ENCODE results near the gene IFRD2.

DNA sequence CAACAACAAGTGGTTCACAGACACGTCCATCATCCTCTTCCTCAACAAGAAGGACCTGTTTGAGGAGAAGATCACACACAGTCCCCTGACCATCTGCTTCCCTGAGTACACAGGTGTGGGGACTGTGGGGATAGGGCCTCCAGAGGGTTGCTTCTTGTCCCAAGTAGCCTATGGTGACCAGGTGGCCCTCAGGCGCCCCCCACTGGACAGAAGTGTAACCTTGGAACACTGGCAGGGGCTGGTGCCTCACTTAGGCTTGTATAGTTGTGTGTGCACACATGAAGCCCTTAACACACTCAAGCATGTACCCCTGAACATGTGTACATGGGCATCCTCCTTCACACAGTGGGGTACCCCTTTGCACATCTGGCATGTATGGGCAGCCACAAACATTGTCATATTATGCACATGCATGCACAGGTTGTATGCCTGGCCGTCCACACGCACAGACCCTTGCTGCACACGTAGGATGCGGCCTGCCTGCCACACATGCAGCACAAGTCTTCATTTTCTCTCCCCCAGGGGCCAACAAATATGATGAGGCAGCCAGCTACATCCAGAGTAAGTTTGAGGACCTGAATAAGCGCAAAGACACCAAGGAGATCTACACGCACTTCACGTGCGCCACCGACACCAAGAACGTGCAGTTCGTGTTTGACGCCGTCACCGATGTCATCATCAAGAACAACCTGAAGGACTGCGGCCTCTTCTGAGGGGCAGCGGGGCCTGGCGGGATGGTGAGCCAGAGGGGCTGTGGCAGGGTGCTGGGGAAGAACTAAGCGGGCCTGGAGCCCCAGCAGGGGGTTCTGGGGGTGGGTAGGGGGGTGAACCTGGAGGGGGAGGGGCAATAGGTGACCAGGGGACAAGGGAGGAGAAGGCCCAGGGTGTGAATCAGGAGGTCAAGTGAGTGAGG, 35.0 kb downstream of the IFRD2 start:
- TF ChIP-seq, protein P1, sequence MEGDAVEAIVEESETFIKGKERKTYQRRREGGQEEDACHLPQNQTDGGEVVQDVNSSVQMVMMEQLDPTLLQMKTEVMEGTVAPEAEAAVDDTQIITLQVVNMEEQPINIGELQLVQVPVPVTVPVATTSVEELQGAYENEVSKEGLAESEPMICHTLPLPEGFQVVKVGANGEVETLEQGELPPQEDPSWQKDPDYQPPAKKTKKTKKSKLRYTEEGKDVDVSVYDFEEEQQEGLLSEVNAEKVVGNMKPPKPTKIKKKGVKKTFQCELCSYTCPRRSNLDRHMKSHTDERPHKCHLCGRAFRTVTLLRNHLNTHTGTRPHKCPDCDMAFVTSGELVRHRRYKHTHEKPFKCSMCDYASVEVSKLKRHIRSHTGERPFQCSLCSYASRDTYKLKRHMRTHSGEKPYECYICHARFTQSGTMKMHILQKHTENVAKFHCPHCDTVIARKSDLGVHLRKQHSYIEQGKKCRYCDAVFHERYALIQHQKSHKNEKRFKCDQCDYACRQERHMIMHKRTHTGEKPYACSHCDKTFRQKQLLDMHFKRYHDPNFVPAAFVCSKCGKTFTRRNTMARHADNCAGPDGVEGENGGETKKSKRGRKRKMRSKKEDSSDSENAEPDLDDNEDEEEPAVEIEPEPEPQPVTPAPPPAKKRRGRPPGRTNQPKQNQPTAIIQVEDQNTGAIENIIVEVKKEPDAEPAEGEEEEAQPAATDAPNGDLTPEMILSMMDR (conservative IDR thresholded peaks at IDR 0.05; ENCODE audit: low read depth in 2 of 2): peak; percentile 76 to 85
- TF ChIP-seq, protein P2, sequence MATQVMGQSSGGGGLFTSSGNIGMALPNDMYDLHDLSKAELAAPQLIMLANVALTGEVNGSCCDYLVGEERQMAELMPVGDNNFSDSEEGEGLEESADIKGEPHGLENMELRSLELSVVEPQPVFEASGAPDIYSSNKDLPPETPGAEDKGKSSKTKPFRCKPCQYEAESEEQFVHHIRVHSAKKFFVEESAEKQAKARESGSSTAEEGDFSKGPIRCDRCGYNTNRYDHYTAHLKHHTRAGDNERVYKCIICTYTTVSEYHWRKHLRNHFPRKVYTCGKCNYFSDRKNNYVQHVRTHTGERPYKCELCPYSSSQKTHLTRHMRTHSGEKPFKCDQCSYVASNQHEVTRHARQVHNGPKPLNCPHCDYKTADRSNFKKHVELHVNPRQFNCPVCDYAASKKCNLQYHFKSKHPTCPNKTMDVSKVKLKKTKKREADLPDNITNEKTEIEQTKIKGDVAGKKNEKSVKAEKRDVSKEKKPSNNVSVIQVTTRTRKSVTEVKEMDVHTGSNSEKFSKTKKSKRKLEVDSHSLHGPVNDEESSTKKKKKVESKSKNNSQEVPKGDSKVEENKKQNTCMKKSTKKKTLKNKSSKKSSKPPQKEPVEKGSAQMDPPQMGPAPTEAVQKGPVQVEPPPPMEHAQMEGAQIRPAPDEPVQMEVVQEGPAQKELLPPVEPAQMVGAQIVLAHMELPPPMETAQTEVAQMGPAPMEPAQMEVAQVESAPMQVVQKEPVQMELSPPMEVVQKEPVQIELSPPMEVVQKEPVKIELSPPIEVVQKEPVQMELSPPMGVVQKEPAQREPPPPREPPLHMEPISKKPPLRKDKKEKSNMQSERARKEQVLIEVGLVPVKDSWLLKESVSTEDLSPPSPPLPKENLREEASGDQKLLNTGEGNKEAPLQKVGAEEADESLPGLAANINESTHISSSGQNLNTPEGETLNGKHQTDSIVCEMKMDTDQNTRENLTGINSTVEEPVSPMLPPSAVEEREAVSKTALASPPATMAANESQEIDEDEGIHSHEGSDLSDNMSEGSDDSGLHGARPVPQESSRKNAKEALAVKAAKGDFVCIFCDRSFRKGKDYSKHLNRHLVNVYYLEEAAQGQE (IDR thresholded peaks at IDR 0.05; ENCODE audit: unreplicated experiment): no peak
- TF ChIP-seq EZH2 (IDR thresholded peaks at IDR 0.05; ENCODE audit: low read depth, unreplicated experiment) (no peak), JUNB (IDR thresholded peaks at IDR 0.05; ENCODE audit: unreplicated experiment) (no peak), ZNF114 (CRISPR knock-in tag; IDR thresholded peaks at IDR 0.05) (no peak), EZH2phosphoT487 (IDR thresholded peaks at IDR 0.05; ENCODE audit: unreplicated experiment) (no peak), POLR2AphosphoS5 (IDR thresholded peaks at IDR 0.05; ENCODE audit: low read depth) (no peak), CREB1 (CRISPR knock-in tag; IDR thresholded peaks at IDR 0.05; ENCODE audit: low read depth) (no peak), ZNF331 (CRISPR knock-in tag; IDR thresholded peaks at IDR 0.05; ENCODE audit: low read depth) (no peak), NANOG (IDR thresholded peaks at IDR 0.05; ENCODE audit: borderline replicate concordance) (no peak), STAT1 (IDR thresholded peaks at IDR 0.05; ENCODE audit: unreplicated experiment) (no peak)
- TF ChIP-seq, protein P3, sequence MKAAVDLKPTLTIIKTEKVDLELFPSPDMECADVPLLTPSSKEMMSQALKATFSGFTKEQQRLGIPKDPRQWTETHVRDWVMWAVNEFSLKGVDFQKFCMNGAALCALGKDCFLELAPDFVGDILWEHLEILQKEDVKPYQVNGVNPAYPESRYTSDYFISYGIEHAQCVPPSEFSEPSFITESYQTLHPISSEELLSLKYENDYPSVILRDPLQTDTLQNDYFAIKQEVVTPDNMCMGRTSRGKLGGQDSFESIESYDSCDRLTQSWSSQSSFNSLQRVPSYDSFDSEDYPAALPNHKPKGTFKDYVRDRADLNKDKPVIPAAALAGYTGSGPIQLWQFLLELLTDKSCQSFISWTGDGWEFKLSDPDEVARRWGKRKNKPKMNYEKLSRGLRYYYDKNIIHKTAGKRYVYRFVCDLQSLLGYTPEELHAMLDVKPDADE (IDR thresholded peaks at IDR 0.05): no peak

Measured in GM23338 (cell line).